IMR-90 (cell line): ENCODE results near the gene SPRED3. TPM values are rescaled to one million over a fixed set of nuclear protein-coding genes. Genes with fewer than 3 reads are reported as not detected.
"Not testable (repeated sequence)": the region's sequence is repeated elsewhere in the genome, so short reads cannot be mapped to it uniquely, and the experiment has no call there.

Experiments
- ATAC-seq: fragments of 200-7000 bp; cut with Tn5 transposase; 2 replicates; pipeline ENCODE4 v1.9.1; 2020; ENCODE audit warnings: low read depth, mild to moderate bottlenecking, moderate library complexity
- BruUV-seq: library from RNA; stranded (reverse); fragments of 400-500 nt; replicated peaks from 2 replicates; lab custom pipeline; 2021; lab: Mats Ljungman, UMichigan
- CTCF ChIA-PET: fragments of 300-600 bp; formaldehyde crosslinking; extraction: SDS; loops from one replicate; lab custom pipeline; 2021; ENCODE audit warnings: antibody characterized with exemption; lab: Yijun Ruan, JAX
- POLR2A ChIA-PET: fragments of 300-600 bp; sonication (Branson Sonifier 250); formaldehyde crosslinking; loops from one replicate; lab custom pipeline; 2022; ENCODE audit warnings: antibody characterized with exemption; ENCODE audit not compliant: unreplicated experiment; lab: Charles Lee
- DNase-seq: peaks from one replicate; pipeline ENCODE4 v3.0.0; 2013
- H2AFZ ChIP-seq: replicated peaks from 2 replicates; pipeline ENCODE3; 2013; ENCODE audit warnings: low read length, mild to moderate bottlenecking; ENCODE audit not compliant: poor library complexity
- H2AK5ac ChIP-seq: 2 replicates; pipeline ENCODE4 v1.6.1; 2013; ENCODE audit warnings: low read depth, low read length, inconsistent platforms
- H2AK9ac ChIP-seq: replicated peaks from 2 replicates; pipeline ENCODE3; 2013; ENCODE audit warnings: mild to moderate bottlenecking, low read depth, low read length, moderate library complexity; ENCODE audit not compliant: poor library complexity
- H2BK120ac ChIP-seq: 2 replicates; pipeline ENCODE4 v1.6.1; 2013; ENCODE audit warnings: low read depth, low read length, inconsistent platforms
- H2BK15ac ChIP-seq: 3 replicates; pipeline ENCODE4 v1.6.1; 2013; ENCODE audit warnings: low read depth, low read length, inconsistent platforms
- H2BK20ac ChIP-seq: 2 replicates; pipeline ENCODE4 v1.6.1; 2013; ENCODE audit warnings: low read depth, mild to moderate bottlenecking, inconsistent platforms, low read length, moderate library complexity
- H2BK5ac ChIP-seq: 2 replicates; pipeline ENCODE4 v1.6.1; 2013; ENCODE audit warnings: mild to moderate bottlenecking, low read depth, low read length, inconsistent platforms; ENCODE audit not compliant: poor library complexity, severe bottlenecking
- H3K14ac ChIP-seq: replicated peaks from 2 replicates; pipeline ENCODE4 v1.6.1; 2013; ENCODE audit warnings: low read depth, low read length, inconsistent platforms
- H3K18ac ChIP-seq: 2 replicates; pipeline ENCODE4 v1.6.1; 2013; ENCODE audit warnings: low read depth, low read length, control low read depth
- H3K23ac ChIP-seq: 2 replicates; pipeline ENCODE4 v1.6.1; 2013; ENCODE audit warnings: low read depth, low read length, inconsistent platforms
- H3K27ac ChIP-seq: 2 replicates; pipeline ENCODE4 v1.5.1; 2013; ENCODE audit warnings: mild to moderate bottlenecking, control low read depth, low read length; ENCODE audit not compliant: insufficient read depth
- H3K27me3 ChIP-seq: 2 replicates; pipeline ENCODE4 v1.6.1; 2013; ENCODE audit warnings: low read length; ENCODE audit not compliant: control insufficient read depth, insufficient read depth
- H3K36me3 ChIP-seq: 2 replicates; pipeline ENCODE4 v1.6.1; 2013; ENCODE audit warnings: low read length, mixed read lengths; ENCODE audit not compliant: control insufficient read depth, insufficient read depth
- H3K4ac ChIP-seq: 2 replicates; pipeline ENCODE4 v1.6.1; 2013; ENCODE audit warnings: low read depth, low read length, inconsistent platforms
- H3K4me1 ChIP-seq: 2 replicates; pipeline ENCODE4 v1.6.1; 2013; ENCODE audit warnings: low read length, mixed read lengths; ENCODE audit not compliant: control insufficient read depth, insufficient read depth
- H3K4me2 ChIP-seq: 2 replicates; pipeline ENCODE4 v1.6.1; 2013; ENCODE audit warnings: low read depth, mild to moderate bottlenecking, control low read depth, low read length, moderate library complexity
- H3K4me3 ChIP-seq: 2 replicates; pipeline ENCODE4 v1.5.1; 2013; ENCODE audit warnings: low read depth, mild to moderate bottlenecking, control low read depth, low read length, moderate library complexity; ENCODE audit not compliant: insufficient read depth
- H3K56ac ChIP-seq: 2 replicates; pipeline ENCODE4 v1.6.1; 2013; ENCODE audit warnings: low read length, inconsistent platforms; ENCODE audit not compliant: insufficient read depth; ENCODE audit errors: extremely low read depth
- H3K79me1 ChIP-seq, 2 experiments: 2 replicates each; pipeline ENCODE4 v1.6.1; 2013; ENCODE audit warnings: low read length in 2 of 2, inconsistent platforms in 1 of 2, low read depth in 1 of 2
- H3K9ac ChIP-seq: 2 replicates; pipeline ENCODE4 v1.6.1; 2013; ENCODE audit warnings: low read depth, low read length, control low read depth
- H3K9me1 ChIP-seq: 2 replicates; pipeline ENCODE4 v1.6.1; 2013; ENCODE audit warnings: low read length, inconsistent platforms; ENCODE audit not compliant: insufficient read depth
- H3K9me3 ChIP-seq: 2 replicates; pipeline ENCODE4 v1.6.1; 2013; ENCODE audit warnings: low read length; ENCODE audit not compliant: control insufficient read depth, insufficient read depth
- H4K20me1 ChIP-seq: 2 replicates; pipeline ENCODE4 v1.6.1; 2013; ENCODE audit warnings: low read length, inconsistent platforms; ENCODE audit not compliant: insufficient read depth
- H4K5ac ChIP-seq: 2 replicates; pipeline ENCODE4 v1.6.1; 2013; ENCODE audit warnings: mild to moderate bottlenecking, low read depth, low read length, control low read depth
- H4K8ac ChIP-seq, 2 experiments: 2 replicates each; pipeline ENCODE4 v1.6.1; 2013; ENCODE audit warnings: low read depth in 2 of 2, low read length in 2 of 2, control low read depth in 1 of 2, inconsistent platforms in 1 of 2
- H4K91ac ChIP-seq: 2 replicates; pipeline ENCODE4 v1.6.1; 2013; ENCODE audit warnings: low read depth, low read length, inconsistent platforms; ENCODE audit not compliant: insufficient read depth
- WGBS, 2 experiments: methylation state at CpG; one replicate each; pipeline versions ENCODE4 v1.1.5 to v1.1.7; 2013; ENCODE audit warnings: missing lambda C conversion rate in 2 of 2; ENCODE audit not compliant: insufficient read length in 1 of 2; ENCODE audit errors: extremely low coverage in 2 of 2; 5-methylcytosine and 5-hydroxymethylcytosine counted together
- dilution Hi-C: fragments of 300-500 bp; cut with HindIII; formaldehyde crosslinking; loops from one replicate; pipeline ENCODE4 v1.14.3; 2018; ENCODE audit warnings: low sequenced_read_pairs; ENCODE audit not compliant: unreplicated experiment
- in situ Hi-C: fragments of 300-500 bp; cut with MboI; formaldehyde crosslinking; loops from 3 replicates; pipeline ENCODE4 v1.14.3; 2019; ENCODE audit warnings: low sequenced_read_pairs, inconsistent platforms, mixed read lengths
- intact Hi-C: fragments of 100-400 bp; cut with micrococcal nuclease; formaldehyde crosslinking; loops from 2 replicates; pipeline ENCODE4 v1.10.0; 2022
- polyA plus RNA-seq, 3 experiments: library from polyadenylated mRNA; depleted of rRNA; stranded (reverse); fragments of >200 nt; gene quantifications; 2 replicates each; pipeline ENCODE4 v1.2.3, GENCODE V29; 2012; ENCODE audit warnings: low replicate concordance in 1 of 3
- total RNA-seq: library from RNA; depleted of rRNA; stranded (reverse); fragments of >200 nt; gene quantifications from 2 replicates; pipeline ENCODE4 v1.2.3, GENCODE V29; 2012

Gene SPRED3
- total and polyA plus RNA-seq, 2 of the 4 experiments (the other 2 are of a cell fraction), result 0.90 to 7.9 TPM

GRCh38 chr19:38362946-38363688 is 25.4 kb upstream of the SPRED3 start:
- POLR2A ChIA-PET, H3K9me3 ChIP-seq, H3K27ac ChIP-seq, H3K56ac ChIP-seq, H3K4ac ChIP-seq, H2AK5ac ChIP-seq, H3K14ac ChIP-seq, H2BK20ac ChIP-seq, H2BK120ac ChIP-seq, H2AFZ ChIP-seq, H3K18ac ChIP-seq, H3K9me1 ChIP-seq, BruUV-seq, H2BK15ac ChIP-seq, dilution Hi-C loops, H3K4me3 ChIP-seq, DNase-seq, H2AK9ac ChIP-seq, H3K23ac ChIP-seq, intact Hi-C loops, H4K91ac ChIP-seq, H4K5ac ChIP-seq, H3K79me1 ChIP-seq, H2BK5ac ChIP-seq, H3K9ac ChIP-seq, H3K36me3 ChIP-seq, H4K20me1 ChIP-seq, ATAC-seq, H3K4me1 ChIP-seq, H4K8ac ChIP-seq, in situ Hi-C loops: not testable (repeated sequence)
- CTCF ChIA-PET, result interaction anchor here (1.5 kb wide), 1 partner anchor 11 kb away, joined by 4 read pairs; the partner anchor contains the start of gene PSMD8
- peaks cover 46% of the 10 kb centered on the region for H3K27me3 ChIP-seq
- peak overlapping the region; percentile 75; the same call in 1 of the 2 replicates for H3K4me2 ChIP-seq
- 20% methylated on average over 1 of the region's 16 CpGs; no CpG with 5 or more reads in 1 of the 2 experiments for WGBS, 2 experiments
